ENCODE measurements around the gene SHKBP1. TPM values are rescaled to one million over a fixed set of nuclear protein-coding genes. Genes with fewer than 3 reads are reported as not detected.

Gene SHKBP1
- total and polyA plus RNA-seq, 3 donors from 2014 or later = 35.6 to 56.3 (median 37.2) TPM

DNA sequence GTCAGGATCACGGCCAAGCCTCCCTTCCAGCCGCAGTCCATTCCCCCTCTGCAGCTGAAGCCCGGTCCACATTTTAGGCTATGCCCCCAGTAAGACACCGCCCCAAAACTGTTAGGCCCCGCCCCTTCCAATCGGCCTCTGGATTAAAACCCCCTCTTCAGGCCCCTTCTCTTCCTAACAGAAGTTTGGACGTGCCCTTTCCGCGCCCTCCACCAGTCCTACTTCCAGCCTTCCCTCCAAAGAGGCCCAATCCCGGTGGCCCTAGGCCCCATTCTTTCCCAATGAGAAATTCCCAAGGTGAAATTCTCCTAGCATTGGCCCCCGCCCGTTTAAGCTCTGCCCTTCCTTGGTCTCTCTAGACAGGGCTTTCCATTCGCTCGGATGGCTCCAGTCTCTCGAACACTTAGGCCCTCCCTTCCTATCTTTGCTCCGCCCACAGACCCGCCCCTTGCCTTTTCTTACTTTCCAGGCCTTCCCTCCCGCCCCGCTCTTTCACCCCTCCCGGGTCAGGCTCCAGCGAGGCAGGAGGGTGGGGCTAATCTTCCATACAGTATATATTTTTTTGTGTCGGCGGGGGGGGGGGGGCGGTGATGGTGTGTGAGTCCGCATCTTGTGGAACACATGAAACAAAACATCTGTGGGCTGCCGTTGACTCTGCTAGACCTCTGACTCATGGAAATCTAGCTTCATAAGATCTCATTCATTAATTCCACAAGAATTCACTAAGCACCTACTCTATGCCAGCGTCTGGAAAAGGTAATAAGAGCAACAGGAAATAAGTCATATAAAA lies 38.1 kb downstream of the SHKBP1 start:
- Histone ChIP-seq H3K27ac (peak overlapping the region; percentile 75 to 76), H3K4me3 (peak overlapping the region; percentile 46 to 53), H3K4me1 (peaks cover 17% of the 10 kb centered on the region), H3K27me3 (no peaks in the 10 kb centered on the region), H3K36me3 (ENCODE audit: low read depth, missing control alignments) (no peaks in the 10 kb centered on the region), H3K9me3 (no peaks in the 10 kb centered on the region)
- intact Hi-C loops (cut with DNase I; ENCODE audit: low total_unique reads) = no loop called here
- TF ChIP-seq CTCF (IDR thresholded peaks at IDR 0.05) (no peak), POLR2A (IDR thresholded peaks at IDR 0.05) (no peak)
- peak; percentile 85 for DNase-seq
- WGBS, 2 donors = 10 to 12% methylated on average over 27 of the region's 27 CpGs

DNA sequence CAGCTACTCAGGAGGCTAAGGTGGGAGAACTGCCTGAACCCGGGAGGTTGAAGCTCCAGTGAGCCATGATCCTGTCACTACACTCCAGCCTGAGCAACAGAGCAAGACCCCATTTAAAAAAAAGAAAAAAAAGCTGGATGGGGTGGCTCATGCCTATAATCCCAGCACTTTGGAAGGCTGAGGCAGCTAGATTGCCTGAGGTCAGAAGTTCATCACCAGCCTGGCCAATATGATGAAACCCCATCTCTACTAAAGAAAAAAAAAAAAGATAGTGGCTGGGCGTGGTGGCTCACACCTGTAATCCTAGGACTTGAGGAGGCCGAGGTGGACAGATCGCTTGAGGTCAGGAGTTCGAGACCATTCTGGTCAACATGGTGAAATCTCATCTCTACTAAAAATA lies 39.5 kb downstream of the SHKBP1 start:
- H3K9me3 ChIP-seq = no peaks in the 10 kb centered on the region
- no peak overlapping the region for H3K27ac ChIP-seq
- no peak overlapping the region for H3K4me3 ChIP-seq
- 84 to 87% methylated on average over 5 of the region's 5 CpGs for WGBS, 2 donors
- no peak for DNase-seq
- H3K27me3 ChIP-seq = no peaks in the 10 kb centered on the region
- H3K4me1 ChIP-seq = peaks cover 12% of the 10 kb centered on the region
- H3K36me3 ChIP-seq (ENCODE audit: low read depth, missing control alignments) = no peaks in the 10 kb centered on the region
- intact Hi-C loops (cut with DNase I; ENCODE audit: low total_unique reads) = no loop called here
- TF ChIP-seq POLR2A (IDR thresholded peaks at IDR 0.05) (no peak), CTCF (IDR thresholded peaks at IDR 0.05) (no peak)

- 94 to 96% methylated on average over 4 to 17 of the region's 17 CpGs for WGBS, 2 donors
- TF ChIP-seq POLR2A (IDR thresholded peaks at IDR 0.05) (no peak), CTCF (IDR thresholded peaks at IDR 0.05) (no peak)
- H3K4me3 ChIP-seq = no peak overlapping the region
- H3K27me3 ChIP-seq = no peaks in the 10 kb centered on the region
- H3K4me1 ChIP-seq = peaks cover 12% of the 10 kb centered on the region
- intact Hi-C loops (cut with DNase I; ENCODE audit: low total_unique reads) = no loop called here
- no peaks in the 10 kb centered on the region for H3K9me3 ChIP-seq
- H3K36me3 ChIP-seq (ENCODE audit: low read depth, missing control alignments) = no peaks in the 10 kb centered on the region
- no peak overlapping the region for H3K27ac ChIP-seq
- no peak for DNase-seq
Observed at GRCh38 chr19:40616941-40617340, 40.3 kb downstream of the SHKBP1 start.

- 78 to 82% methylated on average over 4 of the region's 4 CpGs for WGBS, 2 donors
- Histone ChIP-seq H3K9me3 (no peaks in the 10 kb centered on the region), H3K27me3 (no peaks in the 10 kb centered on the region), H3K27ac (no peak overlapping the region), H3K4me3 (no peak overlapping the region), H3K4me1 (peaks cover 12% of the 10 kb centered on the region), H3K36me3 (ENCODE audit: low read depth, missing control alignments) (no peaks in the 10 kb centered on the region)
- TF ChIP-seq CTCF (IDR thresholded peaks at IDR 0.05) (no peak), POLR2A (IDR thresholded peaks at IDR 0.05) (no peak)
- DNase-seq = no peak
- intact Hi-C loops (cut with DNase I; ENCODE audit: low total_unique reads) = no loop called here
Observed at GRCh38 chr19:40617961-40618360, 41.3 kb downstream of the SHKBP1 start.

Measured in testis (tissue), 3 donors.